Fibroblast of lung (primary cell): Measurements from ENCODE around the gene GPR26. TPM values are rescaled to one million over a fixed set of nuclear protein-coding genes. Genes with fewer than 3 reads are reported as not detected.

Experiments
- DNase-seq, 2 donors: peaks; one replicate each; pipeline versions ENCODE4 v3.0.0 to v3.0.0-alpha.2; 2010; ENCODE audit warnings: low read depth in 2 of 2
- H2AFZ ChIP-seq: 2 replicates; pipeline ENCODE4 v1.5.1; 2012; ENCODE audit warnings: low read length, control low read depth, inconsistent platforms
- H3K27ac ChIP-seq: 2 replicates; pipeline ENCODE4 v1.5.1; 2011; ENCODE audit warnings: low read length, control low read depth; ENCODE audit not compliant: insufficient read depth
- H3K27me3 ChIP-seq: 2 replicates; pipeline ENCODE4 v1.5.1; 2011; ENCODE audit warnings: mild to moderate bottlenecking, low read length; ENCODE audit not compliant: control insufficient read depth, insufficient read depth
- H3K36me3 ChIP-seq: 2 replicates; pipeline ENCODE4 v1.5.1; 2011; ENCODE audit warnings: low read length; ENCODE audit not compliant: control insufficient read depth, insufficient read depth
- H3K4me1 ChIP-seq: 2 replicates; pipeline ENCODE4 v1.5.1; 2011; ENCODE audit warnings: low read length; ENCODE audit not compliant: control insufficient read depth, insufficient read depth; ENCODE audit errors: extremely low read depth
- H3K4me2 ChIP-seq: 2 replicates; pipeline ENCODE4 v1.5.1; 2011; ENCODE audit warnings: low read length, control low read depth; ENCODE audit not compliant: insufficient read depth; ENCODE audit errors: extremely low read depth
- H3K4me3 ChIP-seq, 4 experiments: fragments of 200-600 bp in 1 of 4; sonication (generic) in 1 of 4; replicated peaks in 1 of 4; 2 replicates each; pipeline ENCODE4 v1.5.1; 2011 to 2016; ENCODE audit warnings: low read length in 4 of 4, low read depth in 3 of 4, mild to moderate bottlenecking in 3 of 4, control low read depth in 2 of 4, inconsistent platforms in 1 of 4, mixed read lengths in 1 of 4; ENCODE audit not compliant: insufficient read depth in 1 of 4; ENCODE audit errors: control extremely low read depth in 1 of 4
- H3K79me2 ChIP-seq: 2 replicates; pipeline ENCODE4 v1.5.1; 2012; ENCODE audit warnings: mild to moderate bottlenecking, low read length, inconsistent platforms; ENCODE audit not compliant: control insufficient read depth, insufficient read depth
- H3K9ac ChIP-seq: 2 replicates; pipeline ENCODE4 v1.5.1; 2011; ENCODE audit warnings: mild to moderate bottlenecking, low read length, control low read depth; ENCODE audit not compliant: insufficient read depth
- H3K9me3 ChIP-seq: 2 replicates; pipeline ENCODE4 v1.5.1; 2012; ENCODE audit warnings: low read depth, low read length; ENCODE audit not compliant: control insufficient read depth, insufficient read depth
- H4K20me1 ChIP-seq: 2 replicates; pipeline ENCODE4 v1.5.1; 2011; ENCODE audit warnings: low read length; ENCODE audit not compliant: control insufficient read depth, insufficient read depth; ENCODE audit errors: extremely low read depth
- EZH2 ChIP-seq: IDR thresholded peaks from 2 replicates; pipeline ENCODE4 v1.5.1; 2012; ENCODE audit warnings: low read length, control low read depth, mild to moderate bottlenecking; ENCODE audit errors: missing control alignments
- polyA plus RNA-seq, 2 donors: library from polyadenylated mRNA; depleted of rRNA in 1 of 2; stranded (reverse) in 1 of 2; unstranded in 1 of 2; fragments of >200 nt; gene quantifications; 2 replicates each; pipeline ENCODE4 v1.2.1, GENCODE V29; 2011 to 2012; ENCODE audit warnings: missing spikeins in 1 of 2
- total RNA-seq: library from RNA; depleted of rRNA; stranded (reverse); fragments of >200 nt; gene quantifications from 2 replicates; pipeline ENCODE4 v1.2.1, GENCODE V29; 2014
- TF ChIP-seq, protein P1 (sequence below), 2 donors: IDR thresholded peaks in 1 of 2; conservative IDR thresholded peaks in 1 of 2; 1 replicate in 1 of 2; 2 replicates in 1 of 2; pipeline ENCODE4 v1.5.1; 2011 to 2012; ENCODE audit warnings: low read length in 2 of 2, control low read depth in 1 of 2, inconsistent platforms in 1 of 2, low read depth in 1 of 2, mild to moderate bottlenecking in 1 of 2

Gene GPR26
- total and polyA plus RNA-seq, 2 donors (not counting 1 experiment from before 2014, with no cell fraction given): not detected

DNA sequence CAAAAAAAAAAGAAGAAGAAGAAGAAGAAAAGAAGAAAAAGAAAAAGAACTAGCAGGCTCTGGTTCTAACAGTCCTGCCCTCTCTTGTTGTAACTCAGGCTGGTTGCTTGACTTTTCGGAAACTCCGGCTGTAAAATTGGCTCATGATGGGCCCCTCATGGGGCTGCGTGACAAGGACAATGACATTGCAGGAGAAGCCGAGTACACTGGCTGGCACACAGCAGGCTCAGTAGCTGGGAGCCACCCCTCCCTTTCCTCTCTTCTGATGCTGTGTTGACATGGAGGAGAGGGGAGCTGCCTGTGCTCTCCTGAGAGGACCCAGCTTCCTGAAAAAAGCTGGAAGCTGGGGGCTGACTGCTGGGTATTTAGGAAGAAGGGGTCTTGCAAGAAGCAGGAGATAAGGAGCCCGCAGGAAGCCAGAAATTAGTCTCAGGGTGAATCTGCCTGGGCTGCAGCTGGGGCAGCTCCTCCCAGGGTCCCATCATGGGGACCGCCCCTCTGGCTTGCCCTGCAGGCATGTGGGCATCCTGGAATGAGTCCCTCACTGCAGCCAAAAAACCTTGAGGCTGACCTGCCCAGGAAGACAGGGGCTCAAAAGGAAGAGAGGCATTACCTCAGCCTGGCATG lies 14.6 kb upstream of the GPR26 start:
- Histone ChIP-seq H3K27ac (no peak overlapping the region), H3K4me3 (no peak overlapping the region), H3K4me2 (no peak overlapping the region), H3K79me2 (no peaks in the 10 kb centered on the region), H2AFZ (no peak overlapping the region), H3K36me3 (no peaks in the 10 kb centered on the region), H3K9ac (no peak overlapping the region), H3K4me1 (no peaks in the 10 kb centered on the region), H4K20me1 (no peaks in the 10 kb centered on the region), H3K27me3 (no peaks in the 10 kb centered on the region), H3K9me3 (no peaks in the 10 kb centered on the region)
- no peak for TF ChIP-seq EZH2
- TF ChIP-seq, protein P1, sequence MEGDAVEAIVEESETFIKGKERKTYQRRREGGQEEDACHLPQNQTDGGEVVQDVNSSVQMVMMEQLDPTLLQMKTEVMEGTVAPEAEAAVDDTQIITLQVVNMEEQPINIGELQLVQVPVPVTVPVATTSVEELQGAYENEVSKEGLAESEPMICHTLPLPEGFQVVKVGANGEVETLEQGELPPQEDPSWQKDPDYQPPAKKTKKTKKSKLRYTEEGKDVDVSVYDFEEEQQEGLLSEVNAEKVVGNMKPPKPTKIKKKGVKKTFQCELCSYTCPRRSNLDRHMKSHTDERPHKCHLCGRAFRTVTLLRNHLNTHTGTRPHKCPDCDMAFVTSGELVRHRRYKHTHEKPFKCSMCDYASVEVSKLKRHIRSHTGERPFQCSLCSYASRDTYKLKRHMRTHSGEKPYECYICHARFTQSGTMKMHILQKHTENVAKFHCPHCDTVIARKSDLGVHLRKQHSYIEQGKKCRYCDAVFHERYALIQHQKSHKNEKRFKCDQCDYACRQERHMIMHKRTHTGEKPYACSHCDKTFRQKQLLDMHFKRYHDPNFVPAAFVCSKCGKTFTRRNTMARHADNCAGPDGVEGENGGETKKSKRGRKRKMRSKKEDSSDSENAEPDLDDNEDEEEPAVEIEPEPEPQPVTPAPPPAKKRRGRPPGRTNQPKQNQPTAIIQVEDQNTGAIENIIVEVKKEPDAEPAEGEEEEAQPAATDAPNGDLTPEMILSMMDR (conservative IDR thresholded peaks at IDR 0.05 in 1 of 2, IDR thresholded peaks at IDR 0.05 in 1 of 2; ENCODE audit: low read depth in 1 of 2, low read length in 2 of 2): no peak
- no peak for DNase-seq

DNA sequence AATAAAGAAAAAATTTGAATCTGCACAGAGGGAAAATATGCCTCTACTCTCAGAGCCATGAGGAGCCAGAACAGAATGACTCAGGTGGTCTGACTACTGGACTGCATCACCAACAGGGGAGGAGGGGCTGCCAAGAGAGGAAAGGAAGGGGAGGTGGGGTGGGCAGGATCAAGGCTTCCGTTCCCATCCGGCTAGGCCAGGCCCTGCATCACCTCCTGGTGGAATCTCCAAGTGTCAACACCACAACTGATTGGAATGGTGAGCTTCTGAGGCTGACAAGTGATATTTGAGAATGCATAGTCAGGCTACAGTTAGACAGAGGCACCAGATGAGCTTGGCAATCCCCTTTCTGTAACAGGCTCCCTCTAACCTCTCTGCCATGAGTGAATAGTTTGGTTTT lies 10.4 kb upstream of the GPR26 start:
- Histone ChIP-seq H3K27me3 (no peaks in the 10 kb centered on the region), H3K4me1 (no peaks in the 10 kb centered on the region), H3K4me3 (no peak overlapping the region), H2AFZ (no peak overlapping the region), H3K9ac (no peak overlapping the region), H3K79me2 (no peaks in the 10 kb centered on the region), H3K4me2 (no peak overlapping the region), H3K36me3 (no peaks in the 10 kb centered on the region), H3K9me3 (no peaks in the 10 kb centered on the region), H3K27ac (no peak overlapping the region), H4K20me1 (no peaks in the 10 kb centered on the region)
- TF ChIP-seq, protein P1 (conservative IDR thresholded peaks at IDR 0.05 in 1 of 2, IDR thresholded peaks at IDR 0.05 in 1 of 2; ENCODE audit: low read depth in 1 of 2, low read length in 2 of 2): no peak
- TF ChIP-seq EZH2: no peak
- no peak for DNase-seq

DNA sequence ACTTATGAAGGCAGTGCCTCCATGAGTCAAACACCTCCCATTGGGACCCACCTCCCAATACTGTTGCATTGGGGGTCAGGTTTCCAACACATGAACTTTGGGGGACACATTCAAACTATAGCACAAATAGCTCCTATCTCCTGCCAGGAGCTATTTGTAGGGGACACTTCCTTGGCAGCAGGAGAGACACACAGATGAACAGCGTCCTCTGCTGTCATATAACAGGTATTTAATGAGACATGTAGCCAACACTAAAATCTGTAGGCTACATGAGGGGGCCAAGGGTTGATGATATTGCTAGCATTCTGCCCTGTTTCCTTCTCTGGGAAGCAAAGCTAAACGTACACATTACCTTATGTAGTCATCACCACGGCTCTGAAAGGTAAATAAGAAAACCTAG lies 2.6 kb upstream of the GPR26 start:
- H3K27ac ChIP-seq: no peak overlapping the region
- no peak overlapping the region for H3K4me2 ChIP-seq
- H3K79me2 ChIP-seq: no peaks in the 10 kb centered on the region
- H3K4me3 ChIP-seq: no peak overlapping the region
- no peak overlapping the region for H3K9ac ChIP-seq
- no peak overlapping the region for H2AFZ ChIP-seq
- no peaks in the 10 kb centered on the region for H3K9me3 ChIP-seq
- TF ChIP-seq, protein P1 (conservative IDR thresholded peaks at IDR 0.05 in 1 of 2, IDR thresholded peaks at IDR 0.05 in 1 of 2; ENCODE audit: low read depth in 1 of 2, low read length in 2 of 2): no peak
- no peak for TF ChIP-seq EZH2
- no peak for DNase-seq
- no peaks in the 10 kb centered on the region for H3K27me3 ChIP-seq
- no peaks in the 10 kb centered on the region for H4K20me1 ChIP-seq
- H3K4me1 ChIP-seq: no peaks in the 10 kb centered on the region
- no peaks in the 10 kb centered on the region for H3K36me3 ChIP-seq
